Measurements from ENCODE around the gene TRIM33.

GRCh38 chr1:114558544-114558943 lies 47.5 kb upstream of the TRIM33 start:
- TF ChIP-seq, protein P1, sequence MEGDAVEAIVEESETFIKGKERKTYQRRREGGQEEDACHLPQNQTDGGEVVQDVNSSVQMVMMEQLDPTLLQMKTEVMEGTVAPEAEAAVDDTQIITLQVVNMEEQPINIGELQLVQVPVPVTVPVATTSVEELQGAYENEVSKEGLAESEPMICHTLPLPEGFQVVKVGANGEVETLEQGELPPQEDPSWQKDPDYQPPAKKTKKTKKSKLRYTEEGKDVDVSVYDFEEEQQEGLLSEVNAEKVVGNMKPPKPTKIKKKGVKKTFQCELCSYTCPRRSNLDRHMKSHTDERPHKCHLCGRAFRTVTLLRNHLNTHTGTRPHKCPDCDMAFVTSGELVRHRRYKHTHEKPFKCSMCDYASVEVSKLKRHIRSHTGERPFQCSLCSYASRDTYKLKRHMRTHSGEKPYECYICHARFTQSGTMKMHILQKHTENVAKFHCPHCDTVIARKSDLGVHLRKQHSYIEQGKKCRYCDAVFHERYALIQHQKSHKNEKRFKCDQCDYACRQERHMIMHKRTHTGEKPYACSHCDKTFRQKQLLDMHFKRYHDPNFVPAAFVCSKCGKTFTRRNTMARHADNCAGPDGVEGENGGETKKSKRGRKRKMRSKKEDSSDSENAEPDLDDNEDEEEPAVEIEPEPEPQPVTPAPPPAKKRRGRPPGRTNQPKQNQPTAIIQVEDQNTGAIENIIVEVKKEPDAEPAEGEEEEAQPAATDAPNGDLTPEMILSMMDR (IDR thresholded peaks at IDR 0.05; ENCODE audit: insufficient read depth, low read depth, low read length) = peak; percentile 23
- TF ChIP-seq EZH2 (IDR thresholded peaks at IDR 0.05; ENCODE audit: insufficient read depth, low read length) = no peak
